GM23338 (cell line): ENCODE data around the gene RAB25. TPM values are rescaled to one million over a fixed set of nuclear protein-coding genes. Genes with fewer than 3 reads are reported as not detected.

Experiments used
- ATAC-seq: fragments of 200-7000 bp; cut with Tn5 transposase; 3 replicates; pipeline ENCODE4 v1.9.1; 2020
- DNase-seq: peaks from one replicate; pipeline ENCODE4 v3.0.0-alpha.2; 2015; ENCODE audit warnings: low spot score
- H2AFZ ChIP-seq: fragments of 200-600 bp; sonication (generic); 2 replicates; pipeline ENCODE4 v1.8.0; 2016; ENCODE audit warnings: antibody characterized with exemption, mild to moderate bottlenecking, moderate library complexity
- H3F3A ChIP-seq: fragments of 200-600 bp; sonication (generic); replicated peaks from 2 replicates; pipeline ENCODE4 v1.8.0; 2017; ENCODE audit warnings: antibody characterized with exemption, mixed run types, low read depth
- H3K27ac ChIP-seq: fragments of 200-600 bp; sonication (generic); 2 replicates; pipeline ENCODE4 v1.6.1; 2016; ENCODE audit warnings: low read depth
- H3K27me3 ChIP-seq: fragments of 200-600 bp; sonication (generic); 2 replicates; pipeline ENCODE4 v1.8.0; 2016; ENCODE audit warnings: mild to moderate bottlenecking, mixed run types, moderate library complexity; ENCODE audit not compliant: insufficient read depth
- H3K36me3 ChIP-seq: fragments of 200-600 bp; sonication (generic); 2 replicates; pipeline ENCODE4 v1.8.0; 2016; ENCODE audit warnings: mild to moderate bottlenecking; ENCODE audit not compliant: insufficient read depth
- H3K4me1 ChIP-seq: fragments of 200-600 bp; sonication (generic); 2 replicates; pipeline ENCODE4 v1.8.0; 2016; ENCODE audit warnings: mild to moderate bottlenecking, moderate library complexity; ENCODE audit not compliant: insufficient read depth
- H3K4me2 ChIP-seq: fragments of 200-600 bp; sonication (generic); 2 replicates; pipeline ENCODE4 v1.7.1; 2017; ENCODE audit warnings: mixed run types
- H3K4me3 ChIP-seq: fragments of 200-600 bp; sonication (generic); 2 replicates; pipeline ENCODE4 v1.6.1; 2016; ENCODE audit warnings: mixed run types
- H3K79me2 ChIP-seq: fragments of 200-600 bp; sonication (generic); replicated peaks from 2 replicates; pipeline ENCODE4 v1.8.0; 2017; ENCODE audit warnings: mild to moderate bottlenecking; ENCODE audit not compliant: insufficient read depth
- H3K9me2 ChIP-seq: fragments of 200-600 bp; sonication (generic); 2 replicates; pipeline ENCODE4 v1.8.0; 2017; ENCODE audit not compliant: insufficient read depth
- H4K20me1 ChIP-seq: fragments of 200-600 bp; sonication (generic); replicated peaks from 2 replicates; pipeline ENCODE4 v1.8.0; 2017; ENCODE audit warnings: mild to moderate bottlenecking; ENCODE audit not compliant: insufficient read depth
- H3K27ac Mint-ChIP-seq: 2 replicates; pipeline ENCODE4 v1.8.0; 2020; ENCODE audit warnings: inconsistent platforms, mild to moderate bottlenecking, moderate library complexity, mixed read lengths
- H3K27me3 Mint-ChIP-seq: 3 replicates; pipeline ENCODE4 v1.8.0; 2022; ENCODE audit warnings: low read depth, mild to moderate bottlenecking, moderate library complexity, mixed read lengths, inconsistent platforms; ENCODE audit not compliant: insufficient read depth, poor library complexity
- H3K36me3 Mint-ChIP-seq: 3 replicates; pipeline ENCODE4 v1.8.0; 2021; ENCODE audit warnings: low read depth, mild to moderate bottlenecking, inconsistent platforms, moderate library complexity, mixed read lengths
- H3K4me1 Mint-ChIP-seq: 3 replicates; pipeline ENCODE4 v1.8.0; 2020; ENCODE audit warnings: mild to moderate bottlenecking, inconsistent platforms, mixed read lengths
- H3K4me3 Mint-ChIP-seq: 3 replicates; pipeline ENCODE4 v1.8.0; 2021; ENCODE audit warnings: moderate library complexity, mild to moderate bottlenecking, inconsistent platforms, mixed read lengths
- H3K9me3 Mint-ChIP-seq: 3 replicates; pipeline ENCODE4 v1.8.0; 2020; ENCODE audit warnings: moderate library complexity, mild to moderate bottlenecking, inconsistent platforms, mixed read lengths
- CREB1 ChIP-seq: fragments of 250-450 bp; sonication (Bioruptor Pico); IDR thresholded peaks from 2 replicates; pipeline ENCODE4 v1.5.0; 2020; ENCODE audit warnings: low read depth, mild to moderate bottlenecking, moderate library complexity
- EZH2phosphoT487 ChIP-seq: fragments of 200-600 bp; sonication (generic); IDR thresholded peaks from one replicate; pipeline ENCODE4 v1.8.1; 2018; ENCODE audit warnings: antibody characterized with exemption; ENCODE audit not compliant: unreplicated experiment
- polyA plus RNA-seq: library from polyadenylated mRNA; unstranded; fragments of >200 nt; fragmentation: Nextera tagmentation; extraction: Ambion mirVana; gene quantifications from 2 replicates; pipeline ENCODE4 v1.2.1, GENCODE V29; 2016
- total RNA-seq: library from RNA; depleted of rRNA; stranded (reverse); fragments of >200 nt; shearing (Covaris generic); gene quantifications from 2 replicates; pipeline ENCODE4 v1.2.3, GENCODE V29; 2014
- TF ChIP-seq, protein P1 (sequence below), 2 experiments: fragments of 200-600 bp in 1 of 2; sonication (generic) in 1 of 2; conservative IDR thresholded peaks; 2 replicates each; pipeline versions ENCODE4 v1.5.1 to v1.6.1; 2016 to 2017; ENCODE audit warnings: antibody characterized with exemption in 2 of 2, low read depth in 2 of 2, mild to moderate bottlenecking in 2 of 2, moderate library complexity in 1 of 2
- TF ChIP-seq, protein P2 (sequence below): IDR thresholded peaks from 2 replicates; pipeline ENCODE4 v1.6.1; 2016; ENCODE audit warnings: antibody characterized with exemption
- TF ChIP-seq, protein P3 (sequence below): fragments of 250-450 bp; sonication (Bioruptor Pico); IDR thresholded peaks from 2 replicates; pipeline ENCODE4 v1.5.0; 2020; ENCODE audit warnings: mild to moderate bottlenecking, moderate library complexity

Gene RAB25
- total and polyA plus RNA-seq, 2 experiments from 2014 or later, result 30.0 to 42.7 TPM

DNA sequence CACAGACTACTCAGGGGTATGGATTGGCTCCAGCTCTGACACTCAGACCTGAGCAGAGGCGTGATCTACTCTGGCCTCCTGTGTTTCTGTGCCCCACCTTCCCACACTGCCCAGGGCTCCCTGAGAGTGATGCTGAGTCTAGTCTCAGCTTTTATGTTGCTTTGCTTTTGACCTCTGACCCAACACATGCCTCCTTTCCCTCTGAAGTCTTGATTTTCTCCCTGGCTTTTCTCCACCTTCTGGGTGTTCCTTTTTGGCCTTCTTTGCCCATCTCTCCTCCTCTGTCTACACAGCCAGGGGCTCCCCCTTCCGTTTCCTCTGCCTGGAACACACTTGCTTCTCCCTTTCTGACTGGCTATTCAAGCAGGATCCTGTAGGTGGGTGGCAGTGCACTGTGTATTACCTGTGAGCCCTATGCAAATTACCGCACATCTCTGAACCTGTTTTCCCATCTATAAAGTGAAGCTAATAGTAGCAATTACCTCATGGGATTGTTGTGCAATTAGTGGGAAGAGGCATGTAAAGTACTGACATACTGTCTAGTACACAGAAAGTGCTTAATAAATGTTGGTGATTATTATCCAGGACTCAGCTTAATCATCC lies 35.0 kb downstream of the RAB25 start:
- H3K79me2 ChIP-seq, result 0 out of 2 replicates have a peak, but pooled peaks cover 2% of the 10 kb centered on the region

More for the DNA sequence above, 35.0 kb downstream of the RAB25 start:
- H3K27me3 Mint-ChIP-seq, result peaks cover 7% of the 10 kb centered on the region
- Histone ChIP-seq H3K9me2 (no peaks in the 10 kb centered on the region), H3K4me3 (no peak overlapping the region), H2AFZ (no peak overlapping the region), H3F3A (peaks cover 6% of the 10 kb centered on the region), H3K27me3 (no peaks in the 10 kb centered on the region), H4K20me1 (peaks cover 6% of the 10 kb centered on the region; the same call in 1 of the 2 replicates), H3K27ac (peak overlapping the region; percentile 84), H3K4me1 (peaks cover 11% of the 10 kb centered on the region), H3K36me3 (no peaks in the 10 kb centered on the region), H3K4me2 (no peak overlapping the region)
- ATAC-seq (peak; percentile 29), DNase-seq (no peak)
- peaks cover 19% of the 10 kb centered on the region for H3K4me1 Mint-ChIP-seq
- H3K27ac Mint-ChIP-seq, result no peak overlapping the region
- no peaks in the 10 kb centered on the region for H3K9me3 Mint-ChIP-seq
- no peak overlapping the region for H3K4me3 Mint-ChIP-seq
- TF ChIP-seq EZH2phosphoT487, result no peak
- TF ChIP-seq, protein P1, sequence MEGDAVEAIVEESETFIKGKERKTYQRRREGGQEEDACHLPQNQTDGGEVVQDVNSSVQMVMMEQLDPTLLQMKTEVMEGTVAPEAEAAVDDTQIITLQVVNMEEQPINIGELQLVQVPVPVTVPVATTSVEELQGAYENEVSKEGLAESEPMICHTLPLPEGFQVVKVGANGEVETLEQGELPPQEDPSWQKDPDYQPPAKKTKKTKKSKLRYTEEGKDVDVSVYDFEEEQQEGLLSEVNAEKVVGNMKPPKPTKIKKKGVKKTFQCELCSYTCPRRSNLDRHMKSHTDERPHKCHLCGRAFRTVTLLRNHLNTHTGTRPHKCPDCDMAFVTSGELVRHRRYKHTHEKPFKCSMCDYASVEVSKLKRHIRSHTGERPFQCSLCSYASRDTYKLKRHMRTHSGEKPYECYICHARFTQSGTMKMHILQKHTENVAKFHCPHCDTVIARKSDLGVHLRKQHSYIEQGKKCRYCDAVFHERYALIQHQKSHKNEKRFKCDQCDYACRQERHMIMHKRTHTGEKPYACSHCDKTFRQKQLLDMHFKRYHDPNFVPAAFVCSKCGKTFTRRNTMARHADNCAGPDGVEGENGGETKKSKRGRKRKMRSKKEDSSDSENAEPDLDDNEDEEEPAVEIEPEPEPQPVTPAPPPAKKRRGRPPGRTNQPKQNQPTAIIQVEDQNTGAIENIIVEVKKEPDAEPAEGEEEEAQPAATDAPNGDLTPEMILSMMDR (conservative IDR thresholded peaks at IDR 0.05; ENCODE audit: low read depth in 2 of 2), result peak in 1 of 2 experiments; percentile 28; a peak in 2 of 4 replicates
- TF ChIP-seq, protein P2, sequence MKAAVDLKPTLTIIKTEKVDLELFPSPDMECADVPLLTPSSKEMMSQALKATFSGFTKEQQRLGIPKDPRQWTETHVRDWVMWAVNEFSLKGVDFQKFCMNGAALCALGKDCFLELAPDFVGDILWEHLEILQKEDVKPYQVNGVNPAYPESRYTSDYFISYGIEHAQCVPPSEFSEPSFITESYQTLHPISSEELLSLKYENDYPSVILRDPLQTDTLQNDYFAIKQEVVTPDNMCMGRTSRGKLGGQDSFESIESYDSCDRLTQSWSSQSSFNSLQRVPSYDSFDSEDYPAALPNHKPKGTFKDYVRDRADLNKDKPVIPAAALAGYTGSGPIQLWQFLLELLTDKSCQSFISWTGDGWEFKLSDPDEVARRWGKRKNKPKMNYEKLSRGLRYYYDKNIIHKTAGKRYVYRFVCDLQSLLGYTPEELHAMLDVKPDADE, result no peak
- TF ChIP-seq, protein P3, sequence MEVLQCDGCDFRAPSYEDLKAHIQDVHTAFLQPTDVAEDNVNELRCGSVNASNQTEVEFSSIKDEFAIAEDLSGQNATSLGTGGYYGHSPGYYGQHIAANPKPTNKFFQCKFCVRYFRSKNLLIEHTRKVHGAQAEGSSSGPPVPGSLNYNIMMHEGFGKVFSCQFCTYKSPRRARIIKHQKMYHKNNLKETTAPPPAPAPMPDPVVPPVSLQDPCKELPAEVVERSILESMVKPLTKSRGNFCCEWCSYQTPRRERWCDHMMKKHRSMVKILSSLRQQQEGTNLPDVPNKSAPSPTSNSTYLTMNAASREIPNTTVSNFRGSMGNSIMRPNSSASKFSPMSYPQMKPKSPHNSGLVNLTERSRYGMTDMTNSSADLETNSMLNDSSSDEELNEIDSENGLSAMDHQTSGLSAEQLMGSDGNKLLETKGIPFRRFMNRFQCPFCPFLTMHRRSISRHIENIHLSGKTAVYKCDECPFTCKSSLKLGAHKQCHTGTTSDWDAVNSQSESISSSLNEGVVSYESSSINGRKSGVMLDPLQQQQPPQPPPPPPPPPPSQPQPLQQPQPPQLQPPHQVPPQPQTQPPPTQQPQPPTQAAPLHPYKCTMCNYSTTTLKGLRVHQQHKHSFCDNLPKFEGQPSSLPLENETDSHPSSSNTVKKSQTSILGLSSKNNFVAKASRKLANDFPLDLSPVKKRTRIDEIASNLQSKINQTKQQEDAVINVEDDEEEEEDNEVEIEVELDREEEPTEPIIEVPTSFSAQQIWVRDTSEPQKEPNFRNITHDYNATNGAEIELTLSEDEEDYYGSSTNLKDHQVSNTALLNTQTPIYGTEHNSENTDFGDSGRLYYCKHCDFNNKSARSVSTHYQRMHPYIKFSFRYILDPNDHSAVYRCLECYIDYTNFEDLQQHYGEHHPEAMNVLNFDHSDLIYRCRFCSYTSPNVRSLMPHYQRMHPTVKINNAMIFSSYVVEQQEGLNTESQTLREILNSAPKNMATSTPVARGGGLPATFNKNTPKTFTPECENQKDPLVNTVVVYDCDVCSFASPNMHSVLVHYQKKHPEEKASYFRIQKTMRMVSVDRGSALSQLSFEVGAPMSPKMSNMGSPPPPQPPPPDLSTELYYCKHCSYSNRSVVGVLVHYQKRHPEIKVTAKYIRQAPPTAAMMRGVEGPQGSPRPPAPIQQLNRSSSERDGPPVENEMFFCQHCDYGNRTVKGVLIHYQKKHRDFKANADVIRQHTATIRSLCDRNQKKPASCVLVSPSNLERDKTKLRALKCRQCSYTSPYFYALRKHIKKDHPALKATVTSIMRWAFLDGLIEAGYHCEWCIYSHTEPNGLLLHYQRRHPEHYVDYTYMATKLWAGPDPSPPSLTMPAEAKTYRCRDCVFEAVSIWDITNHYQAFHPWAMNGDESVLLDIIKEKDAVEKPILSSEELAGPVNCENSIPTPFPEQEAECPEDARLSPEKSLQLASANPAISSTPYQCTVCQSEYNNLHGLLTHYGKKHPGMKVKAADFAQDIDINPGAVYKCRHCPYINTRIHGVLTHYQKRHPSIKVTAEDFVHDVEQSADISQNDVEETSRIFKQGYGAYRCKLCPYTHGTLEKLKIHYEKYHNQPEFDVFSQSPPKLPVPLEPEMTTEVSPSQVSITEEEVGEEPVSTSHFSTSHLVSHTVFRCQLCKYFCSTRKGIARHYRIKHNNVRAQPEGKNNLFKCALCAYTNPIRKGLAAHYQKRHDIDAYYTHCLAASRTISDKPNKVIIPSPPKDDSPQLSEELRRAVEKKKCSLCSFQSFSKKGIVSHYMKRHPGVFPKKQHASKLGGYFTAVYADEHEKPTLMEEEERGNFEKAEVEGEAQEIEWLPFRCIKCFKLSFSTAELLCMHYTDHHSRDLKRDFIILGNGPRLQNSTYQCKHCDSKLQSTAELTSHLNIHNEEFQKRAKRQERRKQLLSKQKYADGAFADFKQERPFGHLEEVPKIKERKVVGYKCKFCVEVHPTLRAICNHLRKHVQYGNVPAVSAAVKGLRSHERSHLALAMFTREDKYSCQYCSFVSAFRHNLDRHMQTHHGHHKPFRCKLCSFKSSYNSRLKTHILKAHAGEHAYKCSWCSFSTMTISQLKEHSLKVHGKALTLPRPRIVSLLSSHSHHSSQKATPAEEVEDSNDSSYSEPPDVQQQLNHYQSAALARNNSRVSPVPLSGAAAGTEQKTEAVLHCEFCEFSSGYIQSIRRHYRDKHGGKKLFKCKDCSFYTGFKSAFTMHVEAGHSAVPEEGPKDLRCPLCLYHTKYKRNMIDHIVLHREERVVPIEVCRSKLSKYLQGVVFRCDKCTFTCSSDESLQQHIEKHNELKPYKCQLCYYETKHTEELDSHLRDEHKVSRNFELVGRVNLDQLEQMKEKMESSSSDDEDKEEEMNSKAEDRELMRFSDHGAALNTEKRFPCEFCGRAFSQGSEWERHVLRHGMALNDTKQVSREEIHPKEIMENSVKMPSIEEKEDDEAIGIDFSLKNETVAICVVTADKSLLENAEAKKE (CRISPR knock-in tag), result no peak
- TF ChIP-seq CREB1, result no peak
- peaks cover 9% of the 10 kb centered on the region; the same call in 2 of the 3 replicates for H3K36me3 Mint-ChIP-seq
